Measurements from ENCODE around the gene AHSA1.

AHSA1 gene

DNA sequence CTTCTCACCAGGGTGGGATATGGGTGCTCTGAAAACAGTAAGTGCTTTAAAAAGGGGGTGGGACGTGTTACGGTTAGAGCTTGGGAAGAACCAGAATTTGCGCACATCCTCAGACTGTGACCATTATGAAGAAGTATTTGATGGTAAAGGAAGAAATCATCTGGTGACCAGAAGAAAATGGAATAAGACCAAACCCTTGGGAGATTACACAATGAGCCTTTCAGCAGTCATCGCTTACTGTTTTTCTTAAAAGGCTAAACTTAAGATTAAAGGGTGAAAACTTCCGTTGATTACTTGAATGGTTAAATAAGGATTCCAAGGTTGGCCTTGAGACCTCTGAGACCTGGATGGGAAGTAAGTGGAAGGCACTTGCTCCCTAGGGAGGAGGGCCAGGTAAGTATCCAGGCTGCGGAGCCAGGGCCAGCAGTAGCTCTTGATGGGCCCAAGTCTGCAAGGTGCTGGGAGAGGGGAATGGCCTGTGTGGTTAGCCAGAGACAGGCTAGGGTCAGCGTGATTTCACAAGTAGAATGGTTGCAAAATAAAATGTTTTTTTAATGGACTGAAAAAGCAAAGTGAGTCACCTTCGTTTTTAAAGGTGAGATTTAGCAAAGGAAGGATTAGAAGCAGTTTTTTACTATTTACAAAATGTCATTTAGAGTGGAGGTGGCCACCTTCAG, 53.7 kb downstream of the AHSA1 start:
- Histone ChIP-seq H3K36me3 (peaks cover 95% of the 10 kb centered on the region), H3K9me3 (no peaks in the 10 kb centered on the region), H3K4me3 (ENCODE audit: low read depth in 1 of 2, low read length in 1 of 2) (no peak overlapping the region), H3K4me1 (ENCODE audit: control insufficient read depth in 1 of 2, insufficient read depth in 1 of 2, low read depth in 1 of 2, low read length in 1 of 2) (peaks cover 7 to 11% of the 10 kb centered on the region in 2 experiments), H3K27me3 (no peaks in the 10 kb centered on the region), H3K27ac (no peak overlapping the region)
- TF ChIP-seq, protein P1, sequence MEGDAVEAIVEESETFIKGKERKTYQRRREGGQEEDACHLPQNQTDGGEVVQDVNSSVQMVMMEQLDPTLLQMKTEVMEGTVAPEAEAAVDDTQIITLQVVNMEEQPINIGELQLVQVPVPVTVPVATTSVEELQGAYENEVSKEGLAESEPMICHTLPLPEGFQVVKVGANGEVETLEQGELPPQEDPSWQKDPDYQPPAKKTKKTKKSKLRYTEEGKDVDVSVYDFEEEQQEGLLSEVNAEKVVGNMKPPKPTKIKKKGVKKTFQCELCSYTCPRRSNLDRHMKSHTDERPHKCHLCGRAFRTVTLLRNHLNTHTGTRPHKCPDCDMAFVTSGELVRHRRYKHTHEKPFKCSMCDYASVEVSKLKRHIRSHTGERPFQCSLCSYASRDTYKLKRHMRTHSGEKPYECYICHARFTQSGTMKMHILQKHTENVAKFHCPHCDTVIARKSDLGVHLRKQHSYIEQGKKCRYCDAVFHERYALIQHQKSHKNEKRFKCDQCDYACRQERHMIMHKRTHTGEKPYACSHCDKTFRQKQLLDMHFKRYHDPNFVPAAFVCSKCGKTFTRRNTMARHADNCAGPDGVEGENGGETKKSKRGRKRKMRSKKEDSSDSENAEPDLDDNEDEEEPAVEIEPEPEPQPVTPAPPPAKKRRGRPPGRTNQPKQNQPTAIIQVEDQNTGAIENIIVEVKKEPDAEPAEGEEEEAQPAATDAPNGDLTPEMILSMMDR (IDR thresholded peaks at IDR 0.05): no peak

DNA sequence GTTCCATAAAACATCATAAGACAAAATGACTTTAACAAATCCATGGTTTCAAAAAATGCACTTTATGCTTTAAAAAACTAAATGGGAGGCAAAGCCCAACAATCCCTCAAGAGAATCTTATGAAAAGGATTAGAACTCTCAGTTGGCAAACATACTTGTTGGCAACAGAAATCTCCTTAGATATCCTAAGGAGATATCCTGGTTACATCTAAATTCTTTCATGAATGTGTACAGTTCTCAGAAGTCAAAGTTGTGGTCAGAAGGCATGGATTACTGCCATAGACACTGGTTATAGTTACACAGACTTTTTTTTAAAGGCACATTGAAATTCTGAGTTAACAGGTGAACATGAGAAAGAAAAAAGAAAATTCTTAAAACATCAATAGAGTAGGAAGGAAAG, 58.2 kb downstream of the AHSA1 start:
- Histone ChIP-seq H3K4me1 (ENCODE audit: control insufficient read depth in 1 of 2, insufficient read depth in 1 of 2, low read depth in 1 of 2, low read length in 1 of 2) (no peaks in the 10 kb centered on the region), H3K27me3 (no peaks in the 10 kb centered on the region), H3K9me3 (no peaks in the 10 kb centered on the region), H3K36me3 (peaks cover 95% of the 10 kb centered on the region), H3K4me3 (ENCODE audit: low read depth in 1 of 2, low read length in 1 of 2) (no peak overlapping the region), H3K27ac (no peak overlapping the region)
- TF ChIP-seq, protein P1 (IDR thresholded peaks at IDR 0.05): no peak
